Stimulated activated effector memory CD8-positive, alpha-beta T cell treated with anti-CD3 and anti-CD28 coated beads, Interleukin-12 subunit alpha, Interleukin-12 subunit beta, amount 100 ng/mL, for 72 hours (primary cell): ENCODE data around the gene MCTP2.
A peak's percentile ranks its signal among the peaks of the same experiment; 100 is the strongest.

Experiments
- ATAC-seq: fragments of 150-1000 bp; cut with Tn5 transposase; 2 replicates; pipeline ENCODE4 v1.10.0; 2021
- DNase-seq, 2 donors: peaks; one replicate each; pipeline ENCODE4 v3.0.0; 2021 to 2022; ENCODE audit warnings: low spot score in 2 of 2
- H3K27ac Mint-ChIP-seq: one replicate; pipeline ENCODE4 v1.8.0; 2022; ENCODE audit warnings: mild to moderate bottlenecking, mixed read lengths
- H3K36me3 Mint-ChIP-seq: one replicate; pipeline ENCODE4 v1.8.0; 2022; ENCODE audit warnings: mild to moderate bottlenecking, mixed read lengths
- H3K4me1 Mint-ChIP-seq: one replicate; pipeline ENCODE4 v1.8.0; 2022; ENCODE audit warnings: mixed read lengths
- H3K4me3 Mint-ChIP-seq: one replicate; pipeline ENCODE4 v1.8.0; 2022; ENCODE audit warnings: mild to moderate bottlenecking, mixed read lengths
- H3K9me3 Mint-ChIP-seq: one replicate; pipeline ENCODE4 v1.8.0; 2022; ENCODE audit warnings: mixed read lengths

Gene MCTP2

DNA sequence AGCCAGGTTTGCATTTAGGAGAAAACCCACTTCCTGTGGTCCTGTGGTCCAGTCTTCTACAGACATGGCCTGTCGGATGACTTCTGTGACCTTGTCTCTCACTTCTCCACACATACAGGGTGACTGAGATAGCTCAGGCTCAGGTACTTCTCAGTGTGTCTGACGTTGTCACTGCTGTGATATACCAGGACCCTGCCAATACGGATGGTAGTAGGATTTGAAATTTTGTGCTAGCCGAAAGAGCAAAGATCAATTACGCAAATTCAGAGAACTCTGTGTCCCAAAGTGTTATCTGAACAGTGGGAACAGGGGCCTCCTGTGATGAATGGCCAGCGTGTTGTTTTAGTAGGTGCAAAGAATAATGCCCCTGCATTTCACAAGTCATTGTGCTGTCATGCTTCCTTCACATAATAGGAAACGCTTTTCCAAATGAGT, 128.9 kb downstream of the MCTP2 start:
- ATAC-seq, result no peak
- no peak for DNase-seq
- Mint-ChIP-seq H3K9me3 (no peaks in the 10 kb centered on the region), H3K36me3 (peaks cover 94% of the 10 kb centered on the region), H3K27ac (no peak overlapping the region), H3K4me3 (no peak overlapping the region), H3K4me1 (peaks cover 7% of the 10 kb centered on the region)

DNA sequence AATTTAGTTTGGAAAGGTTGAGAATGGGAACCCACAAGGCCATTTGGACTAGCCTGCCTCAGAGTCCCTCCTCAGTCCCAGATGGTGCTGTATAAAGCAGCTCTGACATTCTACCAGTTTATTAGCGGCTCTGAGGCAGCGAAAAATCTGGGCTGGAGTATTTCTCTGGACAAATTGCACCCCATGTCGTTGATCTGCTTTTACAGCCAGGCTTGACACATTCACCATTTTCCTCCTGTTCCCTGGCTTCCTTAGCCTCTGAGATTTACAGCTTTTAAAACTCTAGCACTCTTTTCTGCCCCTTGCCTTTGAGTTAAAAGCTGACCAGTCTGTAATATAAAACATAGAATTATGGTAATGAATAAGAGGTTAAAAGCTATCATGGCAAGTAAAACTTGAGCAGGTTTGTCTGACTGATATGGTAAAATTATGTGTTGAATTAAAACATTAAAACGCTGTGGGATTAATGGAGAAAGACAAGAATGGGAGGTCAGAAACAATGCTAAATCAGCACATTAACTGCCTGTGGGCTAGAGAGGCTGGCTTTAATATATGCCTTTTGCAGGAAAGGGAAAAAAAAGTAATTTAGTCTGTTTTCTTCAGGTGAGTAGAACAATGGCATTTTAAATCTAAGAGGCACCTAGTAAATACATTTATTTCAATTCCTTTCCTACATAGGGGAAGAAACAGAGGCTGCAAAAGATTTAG, 131.2 kb downstream of the MCTP2 start:
- H3K4me1 Mint-ChIP-seq, result peaks cover 15% of the 10 kb centered on the region
- no peak overlapping the region for H3K27ac Mint-ChIP-seq
- ATAC-seq (no peak), DNase-seq (no peak)
- peaks cover 86% of the 10 kb centered on the region for H3K36me3 Mint-ChIP-seq
- H3K4me3 Mint-ChIP-seq, result no peak overlapping the region
- H3K9me3 Mint-ChIP-seq, result no peaks in the 10 kb centered on the region

DNA sequence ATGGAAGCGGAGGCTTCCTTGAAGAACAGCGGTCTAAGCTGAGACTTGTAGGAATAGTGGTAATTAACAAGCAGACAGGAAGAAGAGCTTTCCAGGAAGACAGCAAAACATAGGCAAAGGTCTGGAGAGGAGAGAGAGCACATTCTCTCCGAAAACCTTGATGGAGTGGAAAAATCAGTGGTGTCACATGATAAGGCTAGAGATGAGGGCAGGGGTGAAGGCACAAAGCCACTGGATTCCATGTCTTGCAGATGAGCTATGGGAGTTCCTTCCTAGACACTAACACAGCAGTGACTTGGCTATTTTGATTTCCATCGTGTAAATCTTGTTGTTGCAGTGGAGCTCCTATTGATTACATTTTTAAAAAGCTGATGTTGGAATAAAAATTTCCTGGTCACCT, 132.0 kb downstream of the MCTP2 start:
- H3K4me3 Mint-ChIP-seq, result no peak overlapping the region
- peaks cover 84% of the 10 kb centered on the region for H3K36me3 Mint-ChIP-seq
- no peaks in the 10 kb centered on the region for H3K9me3 Mint-ChIP-seq
- DNase-seq, result no peak
- peaks cover 15% of the 10 kb centered on the region for H3K4me1 Mint-ChIP-seq
- ATAC-seq, result no peak
- H3K27ac Mint-ChIP-seq, result no peak overlapping the region

DNA sequence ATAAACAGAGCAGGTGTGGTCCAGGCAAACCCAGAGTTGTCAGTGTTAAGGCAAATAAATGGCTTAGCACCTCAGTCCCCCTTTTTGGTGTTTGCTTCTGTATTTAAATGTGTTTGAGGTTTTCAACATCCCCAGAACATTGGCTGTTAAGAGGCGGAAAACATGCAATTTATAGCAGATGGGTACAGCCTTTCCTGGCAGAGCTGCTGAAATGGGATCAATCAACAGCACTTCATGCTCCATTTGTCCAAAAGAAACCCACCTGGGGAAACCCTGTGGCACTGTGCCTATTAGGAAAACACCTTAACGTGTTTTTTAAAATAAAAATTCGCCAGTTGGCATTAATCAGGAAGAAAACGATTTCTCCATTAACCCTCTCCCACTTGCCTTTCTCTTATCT, 135.4 kb downstream of the MCTP2 start:
- peaks cover 8% of the 10 kb centered on the region for H3K4me1 Mint-ChIP-seq
- no peak for ATAC-seq
- peaks cover 85% of the 10 kb centered on the region for H3K36me3 Mint-ChIP-seq

DNA sequence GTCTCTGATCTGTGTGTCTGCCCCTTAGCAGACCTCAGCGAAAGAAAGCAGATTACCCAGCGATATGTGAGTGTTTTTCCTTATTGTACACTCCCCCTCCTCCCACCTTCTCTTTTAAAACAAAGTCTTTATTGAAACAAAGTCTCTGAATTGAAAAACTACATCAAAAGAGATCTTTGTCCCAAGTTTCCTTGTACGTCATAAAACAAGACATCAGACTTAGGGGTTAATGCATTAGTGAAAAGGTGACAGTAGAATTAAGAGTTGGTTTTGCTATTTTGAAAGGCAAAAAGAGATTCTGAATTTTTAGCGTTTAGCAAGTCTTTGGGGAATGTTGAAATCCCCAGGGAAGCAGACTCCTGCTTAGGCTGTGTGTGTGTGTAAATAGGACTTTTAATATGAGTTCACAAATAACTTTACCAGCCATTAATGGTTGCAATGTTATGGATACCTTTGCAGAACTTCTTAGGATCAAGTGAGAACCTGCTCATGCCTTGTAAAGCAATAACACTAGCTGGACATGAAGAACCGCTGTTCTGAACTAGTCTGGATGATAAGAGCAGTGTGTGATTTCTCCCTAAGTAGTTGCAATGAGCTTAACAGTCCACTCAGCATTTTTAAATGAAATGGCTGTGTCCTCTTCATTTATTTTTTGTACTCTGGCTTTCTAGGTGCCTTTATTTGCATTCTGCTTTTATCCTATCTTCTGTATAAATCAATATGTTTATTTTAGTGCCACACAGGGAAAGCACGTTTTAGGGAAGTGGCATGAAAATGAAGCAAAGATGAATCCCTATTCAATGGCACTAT, 136.6 kb downstream of the MCTP2 start:
- no peak for ATAC-seq
- no peak overlapping the region for H3K4me3 Mint-ChIP-seq
- peaks cover 88% of the 10 kb centered on the region for H3K36me3 Mint-ChIP-seq
- H3K9me3 Mint-ChIP-seq, result no peaks in the 10 kb centered on the region
- peak overlapping the region; percentile 71 for H3K27ac Mint-ChIP-seq
- no peak for DNase-seq
- H3K4me1 Mint-ChIP-seq, result peaks cover 8% of the 10 kb centered on the region

More for the DNA sequence above, 135.4 kb downstream of the MCTP2 start:
- Mint-ChIP-seq H3K27ac (peak overlapping the region; percentile 71), H3K9me3 (no peaks in the 10 kb centered on the region), H3K4me3 (no peak overlapping the region)
- no peak for DNase-seq

DNA sequence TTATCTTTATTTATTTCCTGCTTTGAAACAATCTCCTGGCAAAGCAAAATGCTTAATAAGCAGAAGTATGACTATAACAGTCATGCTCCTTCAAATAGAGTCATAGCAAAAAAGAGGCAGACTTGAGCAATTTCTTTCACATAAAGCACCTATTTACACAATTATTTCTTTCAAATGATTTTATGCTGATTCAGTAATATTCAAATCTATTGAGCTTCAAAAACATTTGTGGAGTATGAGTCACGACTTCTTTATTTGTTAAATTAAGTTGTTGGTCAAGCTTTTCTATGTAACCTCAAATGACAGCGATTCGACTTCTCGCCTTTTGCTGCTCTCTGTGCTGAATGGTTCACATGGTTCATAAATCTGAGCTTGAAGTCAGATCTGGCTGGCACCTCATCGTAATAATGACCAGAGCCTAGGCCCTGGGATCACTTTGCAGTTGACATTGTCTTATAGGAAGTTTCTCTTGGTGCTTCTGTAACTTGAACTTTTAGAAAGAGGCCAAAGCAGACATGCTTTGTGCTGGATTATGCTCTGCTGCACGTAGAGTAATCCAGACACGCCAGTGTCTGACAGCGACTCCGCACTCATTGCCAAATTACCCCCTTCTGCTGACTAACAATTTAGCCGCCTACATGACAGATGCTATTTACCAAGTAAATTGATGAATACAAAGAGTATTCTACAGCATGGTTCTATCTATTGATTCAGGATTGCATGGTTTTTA, 139.0 kb downstream of the MCTP2 start:
- ATAC-seq (no peak), DNase-seq (no peak)
- H3K27ac Mint-ChIP-seq, result no peak overlapping the region
- peaks cover 13% of the 10 kb centered on the region for H3K4me1 Mint-ChIP-seq
- no peak overlapping the region for H3K4me3 Mint-ChIP-seq
- no peaks in the 10 kb centered on the region for H3K9me3 Mint-ChIP-seq
- H3K36me3 Mint-ChIP-seq, result peaks cover 85% of the 10 kb centered on the region

DNA sequence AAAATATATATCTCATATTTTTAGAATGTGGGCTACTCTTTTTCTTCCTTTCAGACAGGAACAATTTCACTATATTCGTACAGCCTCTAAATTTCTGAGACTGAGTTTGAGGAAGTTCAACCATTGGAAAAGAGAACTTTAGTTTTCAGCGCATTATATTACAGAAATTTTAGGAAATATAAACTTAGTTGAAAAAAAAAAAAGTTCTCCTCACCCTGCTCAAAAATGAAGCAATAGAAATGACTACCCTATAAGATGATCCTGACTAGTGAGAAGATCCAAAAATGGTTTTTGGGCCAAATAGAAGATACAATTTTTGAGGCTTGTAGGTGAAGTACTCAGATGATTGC, 139.6 kb downstream of the MCTP2 start:
- DNase-seq (no peak), ATAC-seq (no peak)
- Mint-ChIP-seq H3K36me3 (peaks cover 89% of the 10 kb centered on the region), H3K4me3 (no peak overlapping the region), H3K9me3 (no peaks in the 10 kb centered on the region), H3K27ac (no peak overlapping the region), H3K4me1 (peaks cover 13% of the 10 kb centered on the region)

DNA sequence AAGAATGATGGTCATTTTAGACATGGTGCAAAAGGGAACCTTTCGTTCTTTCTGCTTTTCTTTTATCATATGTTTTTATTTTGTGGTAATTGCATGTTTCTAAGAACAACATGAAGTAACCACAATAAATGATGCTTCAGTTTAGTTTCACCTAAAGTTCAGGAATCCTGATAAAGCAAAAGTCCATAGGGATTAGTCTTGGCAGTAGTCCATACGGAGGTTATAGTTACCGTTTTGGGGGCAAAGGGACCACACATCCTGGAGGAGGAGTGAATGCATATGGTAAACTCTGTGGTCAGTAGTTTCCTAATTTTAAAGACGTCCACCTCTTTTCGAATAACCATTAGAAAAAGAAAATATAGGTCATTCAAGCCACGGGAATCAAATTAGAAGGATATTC, 141.5 kb downstream of the MCTP2 start:
- Mint-ChIP-seq H3K36me3 (peaks cover 83% of the 10 kb centered on the region), H3K27ac (no peak overlapping the region), H3K9me3 (no peaks in the 10 kb centered on the region), H3K4me3 (no peak overlapping the region), H3K4me1 (peaks cover 5% of the 10 kb centered on the region)
- no peak for ATAC-seq
- DNase-seq, result no peak

DNA sequence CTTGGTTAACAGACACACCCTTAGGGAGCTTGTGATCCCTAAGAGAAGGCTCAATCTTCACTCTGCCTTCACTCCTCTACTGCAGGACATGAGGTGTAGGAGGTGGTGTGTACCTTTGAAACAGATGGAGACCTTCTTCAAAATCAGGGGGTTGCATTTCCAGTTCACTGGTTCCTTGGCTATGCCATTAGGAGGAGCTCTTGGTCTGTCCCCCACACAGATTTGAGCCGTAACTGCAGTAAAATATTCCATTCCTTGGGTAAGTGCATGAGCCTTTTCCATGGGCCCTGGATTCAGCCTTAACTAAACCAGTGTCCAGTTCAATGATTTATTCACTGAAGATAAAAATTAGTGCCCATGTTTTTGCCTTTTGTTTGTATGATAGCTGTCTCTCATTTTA, 144.6 kb downstream of the MCTP2 start:
- Mint-ChIP-seq H3K4me1 (peaks cover 5% of the 10 kb centered on the region), H3K36me3 (peaks cover 77% of the 10 kb centered on the region), H3K9me3 (no peaks in the 10 kb centered on the region), H3K4me3 (no peak overlapping the region), H3K27ac (no peak overlapping the region)
- ATAC-seq (no peak), DNase-seq (no peak)

DNA sequence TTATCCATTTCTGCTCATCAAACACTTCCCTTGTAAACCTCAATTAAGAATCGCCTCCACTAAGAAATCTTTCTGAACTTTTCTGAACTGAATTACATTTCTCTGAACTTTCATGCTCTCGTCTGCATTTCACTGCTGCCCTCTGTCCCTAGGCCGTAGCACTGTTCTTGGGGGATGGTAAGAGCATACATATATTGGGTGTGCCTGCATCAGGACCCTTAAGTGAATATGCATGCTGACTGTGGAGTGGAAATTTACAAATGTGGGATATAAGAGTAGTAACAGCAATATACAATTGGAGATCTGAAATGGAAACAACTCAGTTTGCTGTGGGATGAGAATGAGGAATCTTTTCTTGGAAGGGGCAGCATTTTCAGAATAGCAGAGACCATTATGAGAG, 148.6 kb downstream of the MCTP2 start:
- Mint-ChIP-seq H3K9me3 (no peaks in the 10 kb centered on the region), H3K27ac (no peak overlapping the region), H3K4me3 (no peak overlapping the region), H3K4me1 (no peaks in the 10 kb centered on the region), H3K36me3 (peaks cover 78% of the 10 kb centered on the region)
- no peak for ATAC-seq
- DNase-seq, result no peak

DNA sequence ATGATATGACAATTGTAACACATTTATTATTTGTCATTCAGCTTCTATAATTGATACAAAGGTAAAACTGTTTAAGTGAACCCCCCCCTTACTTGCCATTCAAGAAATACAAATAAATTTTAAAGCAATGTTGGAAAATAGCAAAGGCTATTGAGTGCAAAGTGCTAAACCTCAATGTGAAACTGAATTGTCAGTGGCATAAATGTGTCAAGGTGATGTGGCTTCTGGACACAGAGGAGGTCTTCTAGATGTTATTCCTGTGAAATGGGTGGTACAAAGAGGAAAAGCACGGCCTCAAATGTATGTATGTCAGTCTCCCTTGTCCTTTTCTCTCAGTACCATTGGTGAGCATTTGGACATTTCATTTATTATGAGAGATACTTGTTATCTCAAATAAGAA, 149.4 kb downstream of the MCTP2 start:
- Mint-ChIP-seq H3K36me3 (peaks cover 79% of the 10 kb centered on the region), H3K27ac (no peak overlapping the region), H3K4me3 (no peak overlapping the region), H3K9me3 (no peaks in the 10 kb centered on the region), H3K4me1 (no peaks in the 10 kb centered on the region)
- ATAC-seq, result no peak
- DNase-seq, result no peak

DNA sequence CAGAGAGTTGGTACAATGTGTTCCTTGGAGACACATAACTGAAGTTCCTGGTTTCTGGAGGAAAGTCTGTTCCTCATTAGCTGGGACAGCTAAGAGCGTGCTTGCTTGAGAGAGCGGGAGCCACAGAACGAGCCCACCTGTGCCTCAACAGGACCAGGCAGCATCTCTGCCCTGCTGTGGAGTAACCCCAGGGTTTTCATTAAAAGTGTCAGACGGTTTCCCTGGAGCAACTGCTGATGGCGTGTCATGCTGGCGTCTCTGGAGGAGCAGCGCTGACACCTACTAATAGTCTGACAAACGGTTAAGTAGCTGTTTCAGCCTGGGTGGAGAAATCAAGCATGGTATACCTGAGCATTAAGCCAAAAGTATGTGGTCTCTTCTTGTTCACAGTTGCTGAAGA, 150.0 kb downstream of the MCTP2 start:
- H3K9me3 Mint-ChIP-seq, result no peaks in the 10 kb centered on the region
- peaks cover 85% of the 10 kb centered on the region for H3K36me3 Mint-ChIP-seq
- ATAC-seq (no peak), DNase-seq (no peak)
- H3K4me1 Mint-ChIP-seq, result no peaks in the 10 kb centered on the region
- no peak overlapping the region for H3K27ac Mint-ChIP-seq
- no peak overlapping the region for H3K4me3 Mint-ChIP-seq

DNA sequence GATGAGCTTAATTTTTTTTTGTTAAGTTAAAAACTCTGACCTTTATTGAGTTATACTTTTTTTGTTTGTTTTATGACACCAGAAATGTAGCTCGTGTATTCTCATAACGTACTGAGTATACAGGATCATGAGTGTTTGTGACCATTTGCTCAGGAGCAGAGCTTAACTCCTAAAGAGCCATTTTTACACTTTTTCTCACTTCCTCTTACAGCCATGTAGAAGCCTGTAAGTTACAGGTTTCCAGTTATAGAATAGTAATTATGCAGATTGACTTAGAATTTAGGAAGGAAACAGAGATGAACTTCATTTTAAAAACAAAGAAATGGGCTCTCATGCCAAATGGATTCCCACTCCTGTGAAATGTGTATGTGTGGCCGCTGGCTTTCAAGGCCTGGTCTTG, 151.7 kb downstream of the MCTP2 start:
- Mint-ChIP-seq H3K36me3 (peaks cover 87% of the 10 kb centered on the region), H3K9me3 (no peaks in the 10 kb centered on the region), H3K4me3 (no peak overlapping the region), H3K4me1 (peaks cover 14% of the 10 kb centered on the region), H3K27ac (peak overlapping the region; percentile 11)
- ATAC-seq (no peak), DNase-seq (no peak)

DNA sequence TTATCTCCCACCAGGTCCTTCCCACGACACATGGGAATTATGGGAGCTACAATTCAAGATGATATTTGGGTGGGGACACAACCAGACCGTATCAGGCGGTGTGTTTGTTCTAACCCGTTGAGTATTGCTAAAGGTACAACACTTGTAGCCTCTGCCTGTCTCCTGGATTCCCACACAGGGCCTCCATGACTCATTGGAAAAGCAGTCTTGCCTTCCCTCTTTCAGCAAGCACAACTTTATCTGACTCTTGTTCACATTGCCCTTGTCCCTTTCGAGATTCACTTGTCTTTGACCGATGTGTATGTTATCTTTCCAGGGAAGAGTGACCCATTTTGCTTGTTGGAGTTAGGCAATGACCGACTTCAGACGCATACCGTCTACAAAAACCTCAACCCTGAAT, 152.3 kb downstream of the MCTP2 start:
- peaks cover 83% of the 10 kb centered on the region for H3K36me3 Mint-ChIP-seq
- no peak for DNase-seq

DNA sequence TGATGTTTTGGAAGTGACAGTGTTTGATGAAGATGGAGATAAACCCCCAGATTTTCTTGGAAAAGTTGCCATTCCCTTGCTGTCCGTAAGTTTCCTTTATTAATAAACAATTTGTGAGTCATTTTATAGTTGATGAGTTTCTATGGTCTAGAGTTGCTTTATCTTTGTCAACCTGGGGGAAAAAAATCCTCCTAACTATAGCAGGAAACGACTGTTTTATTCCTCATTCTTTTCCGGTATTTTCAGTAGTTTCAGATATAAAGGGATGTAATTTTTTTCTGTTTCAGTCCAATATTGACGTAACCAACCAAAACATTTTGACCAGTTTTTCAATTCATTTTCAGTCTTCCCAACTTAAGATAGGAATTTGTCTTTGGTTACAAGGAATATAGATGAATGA, 154.1 kb downstream of the MCTP2 start:
- DNase-seq, result no peak
- Mint-ChIP-seq H3K4me3 (no peak overlapping the region), H3K4me1 (peaks cover 14% of the 10 kb centered on the region), H3K36me3 (peaks cover 84% of the 10 kb centered on the region), H3K9me3 (no peaks in the 10 kb centered on the region), H3K27ac (no peak overlapping the region)
- ATAC-seq, result no peak

More for the DNA sequence above, 152.3 kb downstream of the MCTP2 start:
- peaks cover 14% of the 10 kb centered on the region for H3K4me1 Mint-ChIP-seq
- H3K9me3 Mint-ChIP-seq, result no peaks in the 10 kb centered on the region
- ATAC-seq, result no peak
- H3K27ac Mint-ChIP-seq, result no peak overlapping the region
- H3K4me3 Mint-ChIP-seq, result no peak overlapping the region

DNA sequence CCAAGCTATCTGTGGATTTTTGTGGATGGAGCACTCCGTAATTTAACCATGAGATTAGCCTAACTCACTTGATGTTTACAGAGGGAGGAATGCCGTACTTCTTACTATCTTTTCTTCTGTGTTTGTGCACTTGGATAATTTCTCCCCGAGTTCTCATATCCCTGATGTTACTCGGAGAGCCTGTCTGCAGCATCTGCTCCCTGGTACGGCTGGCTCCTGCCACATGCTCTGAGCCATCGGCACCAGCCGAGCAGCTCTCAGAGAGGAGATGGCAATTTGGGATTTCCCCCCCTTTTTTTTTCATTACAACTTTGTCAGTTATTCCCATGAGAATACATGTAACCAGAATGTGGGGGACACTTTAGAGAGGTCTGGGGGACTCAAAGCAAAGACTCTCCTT, 155.0 kb downstream of the MCTP2 start:
- H3K9me3 Mint-ChIP-seq, result no peaks in the 10 kb centered on the region
- no peak for ATAC-seq
- peaks cover 90% of the 10 kb centered on the region for H3K36me3 Mint-ChIP-seq
- no peak for DNase-seq
- H3K27ac Mint-ChIP-seq, result no peak overlapping the region
- H3K4me1 Mint-ChIP-seq, result peaks cover 14% of the 10 kb centered on the region
- no peak overlapping the region for H3K4me3 Mint-ChIP-seq
